PC-9 (cell line): ENCODE data around the gene LRRC27. TPM values are rescaled to one million over a fixed set of nuclear protein-coding genes. Genes with fewer than 3 reads are reported as not detected.

ENCODE experiments used
- BruUV-seq: library from RNA; stranded (reverse); fragments of 400-500 nt; replicated peaks from 2 replicates; lab custom pipeline; 2021; lab: Mats Ljungman, UMichigan
- CTCF ChIA-PET: fragments of 300-600 bp; sonication (Branson Sonifier 250); formaldehyde crosslinking; loops from one replicate; lab custom pipeline; 2022; ENCODE audit warnings: antibody characterized with exemption; lab: Charles Lee
- POLR2A ChIA-PET: fragments of 300-600 bp; sonication (Branson Sonifier 250); formaldehyde crosslinking; loops from one replicate; lab custom pipeline; 2022; ENCODE audit warnings: antibody characterized with exemption; ENCODE audit not compliant: unreplicated experiment; lab: Charles Lee
- DNase-seq, 2 experiments: peaks; one replicate each; pipeline versions ENCODE4 v3.0.0 to v3.0.0-alpha.2; 2015 to 2022; ENCODE audit warnings: mixed read lengths in 1 of 2
- H2AFZ ChIP-seq: fragments of 200-600 bp; sonication (generic); 2 replicates; pipeline ENCODE4 v1.8.1; 2017; ENCODE audit warnings: antibody characterized with exemption
- H3F3A ChIP-seq: fragments of 200-600 bp; sonication (generic); 2 replicates; pipeline ENCODE4 v1.8.1; 2017; ENCODE audit warnings: antibody characterized with exemption, mild to moderate bottlenecking, low read depth; ENCODE audit not compliant: insufficient read depth
- H3K27ac ChIP-seq: fragments of 200-600 bp; sonication (generic); 2 replicates; pipeline ENCODE4 v1.6.1; 2016; ENCODE audit warnings: mixed run types
- H3K27me3 ChIP-seq: fragments of 200-600 bp; sonication (generic); 2 replicates; pipeline ENCODE4 v1.6.1; 2016; ENCODE audit warnings: low read depth, mixed run types; ENCODE audit not compliant: insufficient read depth
- H3K36me3 ChIP-seq: fragments of 200-600 bp; sonication (generic); 2 replicates; pipeline ENCODE4 v1.6.1; 2016; ENCODE audit warnings: low read depth, mixed run types
- H3K4me1 ChIP-seq: fragments of 200-600 bp; sonication (generic); replicated peaks from 2 replicates; pipeline ENCODE4 v1.6.1; 2016; ENCODE audit warnings: mixed run types; ENCODE audit not compliant: insufficient read depth
- H3K4me2 ChIP-seq: fragments of 200-600 bp; sonication (generic); 2 replicates; pipeline ENCODE4 v1.6.1; 2017; ENCODE audit warnings: mixed run types
- H3K4me3 ChIP-seq: fragments of 200-600 bp; sonication (generic); 2 replicates; pipeline ENCODE4 v1.6.1; 2016; ENCODE audit warnings: mixed run types
- H3K79me2 ChIP-seq: fragments of 200-600 bp; sonication (generic); 2 replicates; pipeline ENCODE4 v1.6.1; 2017; ENCODE audit warnings: low read depth, mixed run types
- H3K9me2 ChIP-seq: fragments of 200-600 bp; sonication (generic); 2 replicates; pipeline ENCODE4 v1.8.1; 2017; ENCODE audit warnings: mild to moderate bottlenecking; ENCODE audit not compliant: insufficient read depth
- H3K9me3 ChIP-seq: fragments of 200-600 bp; sonication (generic); 2 replicates; pipeline ENCODE4 v1.8.1; 2016; ENCODE audit warnings: low read depth; ENCODE audit not compliant: insufficient read depth
- H4K20me1 ChIP-seq: fragments of 200-600 bp; sonication (generic); 2 replicates; pipeline ENCODE4 v1.8.1; 2017; ENCODE audit not compliant: insufficient read depth
- CTCF ChIP-seq: fragments of 200-600 bp; sonication (generic); conservative IDR thresholded peaks from 2 replicates; pipeline ENCODE4 v1.6.1; 2017; ENCODE audit warnings: mixed run types, antibody characterized with exemption, mild to moderate bottlenecking, moderate library complexity
- EZH2 ChIP-seq: fragments of 200-600 bp; sonication (generic); IDR thresholded peaks from 2 replicates; pipeline ENCODE4 v1.8.0; 2017; ENCODE audit warnings: antibody characterized with exemption, low read depth
- intact Hi-C: fragments of 100-400 bp; cut with micrococcal nuclease; formaldehyde crosslinking; loops from one replicate; pipeline ENCODE4 v1.10.0; 2022; ENCODE audit not compliant: unreplicated experiment
- total RNA-seq: library from RNA; stranded (reverse); gene quantifications from 2 replicates; pipeline ENCODE4 v1.2.3, GENCODE V29; 2021

Gene LRRC27
- total RNA-seq, 1 experiment from 2014 or later, result 10.0 TPM

- Histone ChIP-seq H4K20me1 (no peaks in the 10 kb centered on the region; the same call in 1 of the 2 replicates), H3K4me3 (peak overlapping the region; percentile 88), H3K27ac (peak overlapping the region; percentile 64), H3K27me3 (no peaks in the 10 kb centered on the region), H3K36me3 (peaks cover 7% of the 10 kb centered on the region; the same call in 1 of the 2 replicates), H2AFZ (peak overlapping the region; percentile 73), H3K9me3 (no peaks in the 10 kb centered on the region), H3K4me2 (peak overlapping the region; percentile 97), H3F3A (peaks cover 9% of the 10 kb centered on the region; the same call in 1 of the 2 replicates), H3K9me2 (no peaks in the 10 kb centered on the region), H3K79me2 (peaks cover 51% of the 10 kb centered on the region), H3K4me1 (peaks cover 8% of the 10 kb centered on the region; the same call in 1 of the 2 replicates)
- no peak for TF ChIP-seq EZH2
- no peak for TF ChIP-seq CTCF
- intact Hi-C loops, result loop anchor here (5.0 kb wide), 1 partner anchor 77 kb away; no protein-coding TSS in a partner anchor
- ChIA-PET POLR2A (no interaction called here), CTCF (no interaction called here)
- BruUV-seq, result TSS peak; percentile 40
- DNase-seq, result peak; percentile 31 to 61
Measured at GRCh38 chr10:132329565-132330485, 2.2 kb upstream of the LRRC27 start.

GRCh38 chr10:132330486-132330833 is 1.5 kb upstream of the LRRC27 start:
- Histone ChIP-seq H3K4me3 (peak overlapping the region; percentile 88), H3K27me3 (no peaks in the 10 kb centered on the region), H3K79me2 (peaks cover 51% of the 10 kb centered on the region), H3K27ac (peak overlapping the region; percentile 64), H3K4me1 (peaks cover 8% of the 10 kb centered on the region; the same call in 1 of the 2 replicates), H3K9me3 (no peaks in the 10 kb centered on the region), H3F3A (peaks cover 9% of the 10 kb centered on the region; the same call in 1 of the 2 replicates), H3K36me3 (peaks cover 7% of the 10 kb centered on the region; the same call in 1 of the 2 replicates), H4K20me1 (no peaks in the 10 kb centered on the region; the same call in 1 of the 2 replicates), H3K4me2 (peak overlapping the region; percentile 97), H3K9me2 (no peaks in the 10 kb centered on the region), H2AFZ (no peak overlapping the region)
- TF ChIP-seq EZH2, result no peak
- no peak for TF ChIP-seq CTCF
- intact Hi-C loops, result loop anchor here (5.0 kb wide), 1 partner anchor 77 kb away; no protein-coding TSS in a partner anchor
- POLR2A ChIA-PET, result no interaction called here
- BruUV-seq, result TSS peak; percentile 60
- CTCF ChIA-PET, result no interaction called here
- DNase-seq, result no peak

GRCh38 chr10:132332433-132332754 is 401 bp downstream of the LRRC27 start:
- Histone ChIP-seq H4K20me1 (no peaks in the 10 kb centered on the region; the same call in 1 of the 2 replicates), H3K4me2 (peak overlapping the region; percentile 80), H3F3A (peaks cover 9% of the 10 kb centered on the region; the same call in 1 of the 2 replicates), H3K27me3 (no peaks in the 10 kb centered on the region), H3K9me3 (no peaks in the 10 kb centered on the region), H2AFZ (peak overlapping the region; percentile 90), H3K79me2 (peaks cover 42% of the 10 kb centered on the region), H3K36me3 (peaks cover 7% of the 10 kb centered on the region; the same call in 1 of the 2 replicates), H3K27ac (peak overlapping the region; percentile 57), H3K4me1 (peaks cover 8% of the 10 kb centered on the region; the same call in 1 of the 2 replicates), H3K4me3 (peak overlapping the region; percentile 53; the same call in 1 of the 2 replicates), H3K9me2 (no peaks in the 10 kb centered on the region)
- no peak for TF ChIP-seq CTCF
- TF ChIP-seq EZH2, result no peak
- intact Hi-C loops, result loop anchor here (5.0 kb wide), 1 partner anchor 75 kb away; no protein-coding TSS in a partner anchor
- POLR2A ChIA-PET, result no interaction called here
- BruUV-seq, result TSS peak; percentile 54
- CTCF ChIA-PET, result no interaction called here
- DNase-seq, result no peak
